Hepatocyte (in vitro differentiated cells): ENCODE measurements around the gene SC5D. TPM values are rescaled to one million over a fixed set of nuclear protein-coding genes. Genes with fewer than 3 reads are reported as not detected.

Experiments
- DNase-seq: peaks from one replicate; pipeline ENCODE4 v3.0.0-alpha.2; 2016; ENCODE audit warnings: low spot score
- H2AFZ ChIP-seq: fragments of 200-600 bp; sonication (generic); 2 replicates; pipeline ENCODE4 v1.6.0; 2016; ENCODE audit warnings: antibody characterized with exemption, mild to moderate bottlenecking
- H3K27ac ChIP-seq: fragments of 200-600 bp; sonication (generic); 2 replicates; pipeline ENCODE4 v1.5.1; 2016; ENCODE audit warnings: mild to moderate bottlenecking
- H3K27me3 ChIP-seq: fragments of 200-600 bp; sonication (generic); 2 replicates; pipeline ENCODE4 v1.6.1; 2016
- H3K36me3 ChIP-seq: fragments of 200-600 bp; sonication (generic); replicated peaks from 2 replicates; pipeline ENCODE4 v1.5.1; 2016; ENCODE audit warnings: low read depth; ENCODE audit not compliant: insufficient read depth
- H3K4me1 ChIP-seq: fragments of 200-600 bp; sonication (generic); 2 replicates; pipeline ENCODE4 v1.5.1; 2016; ENCODE audit warnings: mild to moderate bottlenecking, moderate library complexity; ENCODE audit not compliant: insufficient read depth
- H3K4me2 ChIP-seq: fragments of 200-600 bp; sonication (generic); 2 replicates; pipeline ENCODE4 v1.6.0; 2016
- H3K4me3 ChIP-seq: fragments of 200-600 bp; sonication (generic); 2 replicates; pipeline ENCODE4 v1.5.1; 2016; ENCODE audit warnings: mild to moderate bottlenecking
- H3K79me2 ChIP-seq: fragments of 200-600 bp; sonication (generic); 2 replicates; pipeline ENCODE4 v1.6.0; 2017; ENCODE audit warnings: mild to moderate bottlenecking
- H3K9me2 ChIP-seq: fragments of 200-600 bp; sonication (generic); replicated peaks from 2 replicates; pipeline ENCODE4 v1.6.0; 2017; ENCODE audit warnings: mild to moderate bottlenecking; ENCODE audit not compliant: insufficient read depth
- H3K9me3 ChIP-seq: fragments of 200-600 bp; sonication (generic); 2 replicates; pipeline ENCODE4 v1.5.1; 2016; ENCODE audit warnings: low read depth, mild to moderate bottlenecking
- H4K20me1 ChIP-seq: fragments of 200-600 bp; sonication (generic); 2 replicates; pipeline ENCODE4 v1.6.0; 2016; ENCODE audit warnings: mild to moderate bottlenecking; ENCODE audit not compliant: insufficient read depth, poor library complexity, severe bottlenecking
- CTCF ChIP-seq: fragments of 200-600 bp; sonication (generic); IDR thresholded peaks from 2 replicates; pipeline ENCODE4 v1.5.1; 2016; ENCODE audit warnings: antibody characterized with exemption, mild to moderate bottlenecking; ENCODE audit not compliant: poor library complexity
- EZH2 ChIP-seq: fragments of 200-600 bp; sonication (generic); IDR thresholded peaks from 2 replicates; pipeline ENCODE4 v1.6.1; 2016; ENCODE audit warnings: antibody characterized with exemption, mild to moderate bottlenecking, borderline replicate concordance
- EZH2phosphoT487 ChIP-seq: fragments of 200-600 bp; sonication (generic); IDR thresholded peaks from one replicate; pipeline ENCODE4 v1.6.1; 2018; ENCODE audit warnings: antibody characterized with exemption, mild to moderate bottlenecking, low read depth, moderate library complexity; ENCODE audit not compliant: unreplicated experiment, severe bottlenecking
- WGBS: methylation state at CpG from one replicate; pipeline ENCODE4 v1.1.6; 2016; ENCODE audit warnings: low lambda C conversion rate; ENCODE audit errors: missing lambda C conversion rate; 5-methylcytosine and 5-hydroxymethylcytosine counted together
- polyA plus RNA-seq: library from polyadenylated mRNA; unstranded; fragments of >200 nt; fragmentation: Nextera tagmentation; extraction: Ambion mirVana; gene quantifications from 2 replicates; pipeline ENCODE4 v1.2.1, GENCODE V29; 2016
- total RNA-seq: library from RNA; depleted of rRNA; stranded (reverse); fragments of >200 nt; gene quantifications from 2 replicates; pipeline ENCODE4 v1.2.3, GENCODE V29; 2014

SC5D gene
- total and polyA plus RNA-seq, 2 experiments from 2014 or later: 124 to 164 TPM

GRCh38 chr11:121347094-121347493, 54.5 kb downstream of the SC5D start:
- Histone ChIP-seq H3K4me2 (no peak overlapping the region), H4K20me1 (no peaks in the 10 kb centered on the region), H2AFZ (no peak overlapping the region), H3K79me2 (no peaks in the 10 kb centered on the region), H3K9me3 (no peaks in the 10 kb centered on the region), H3K4me3 (no peak overlapping the region), H3K27ac (no peak overlapping the region), H3K4me1 (peaks cover 11% of the 10 kb centered on the region), H3K36me3 (no peaks in the 10 kb centered on the region), H3K9me2 (no peaks in the 10 kb centered on the region), H3K27me3 (peaks cover 3% of the 10 kb centered on the region)
- no peak for DNase-seq
- WGBS: 78% methylated on average over 2 of the region's 2 CpGs
- TF ChIP-seq CTCF: no peak
- no peak for TF ChIP-seq EZH2phosphoT487
- TF ChIP-seq EZH2: no peak

GRCh38 chr11:121347813-121348212, 55.2 kb downstream of the SC5D start:
- Histone ChIP-seq H3K79me2 (no peaks in the 10 kb centered on the region), H3K9me2 (no peaks in the 10 kb centered on the region), H3K9me3 (no peaks in the 10 kb centered on the region), H3K27ac (no peak overlapping the region), H4K20me1 (no peaks in the 10 kb centered on the region), H3K4me3 (no peak overlapping the region), H3K4me2 (no peak overlapping the region), H3K36me3 (no peaks in the 10 kb centered on the region), H3K27me3 (peaks cover 3% of the 10 kb centered on the region), H3K4me1 (peaks cover 11% of the 10 kb centered on the region), H2AFZ (no peak overlapping the region)
- DNase-seq: no peak
- no peak for TF ChIP-seq EZH2phosphoT487
- no peak for TF ChIP-seq EZH2
- no peak for TF ChIP-seq CTCF
- 47% methylated on average over 5 of the region's 5 CpGs for WGBS

GRCh38 chr11:121348220-121348875, 55.8 kb downstream of the SC5D start:
- 45% methylated on average over 7 of the region's 7 CpGs for WGBS

More at GRCh38 chr11:121348220-121348875, 55.8 kb downstream of the SC5D start:
- Histone ChIP-seq H3K4me1 (peaks cover 11% of the 10 kb centered on the region), H2AFZ (no peak overlapping the region), H3K4me3 (no peak overlapping the region), H3K79me2 (no peaks in the 10 kb centered on the region), H3K4me2 (no peak overlapping the region), H3K9me2 (no peaks in the 10 kb centered on the region), H3K36me3 (no peaks in the 10 kb centered on the region), H3K27ac (no peak overlapping the region), H4K20me1 (no peaks in the 10 kb centered on the region), H3K9me3 (no peaks in the 10 kb centered on the region), H3K27me3 (peaks cover 3% of the 10 kb centered on the region)
- no peak for TF ChIP-seq CTCF
- no peak for TF ChIP-seq EZH2phosphoT487
- TF ChIP-seq EZH2: no peak
- no peak for DNase-seq
